ENCODE measurements around the gene TRAF5. TPM values are rescaled to one million over a fixed set of nuclear protein-coding genes. Genes with fewer than 3 reads are reported as not detected.

Gene TRAF5
- total RNA-seq, 1 experiment from 2014 or later, result 22.2 TPM

GRCh38 chr1:211382714-211383480 is 56.3 kb downstream of the TRAF5 start (continued):
- TF ChIP-seq OVOL2 (CRISPR knock-in tag; IDR thresholded peaks at IDR 0.05; ENCODE audit: borderline replicate concordance) (no peak), EMX1 (CRISPR knock-in tag; IDR thresholded peaks at IDR 0.05) (no peak), ZNF416 (CRISPR knock-in tag; IDR thresholded peaks at IDR 0.05) (0 out of 2 replicates have a peak, but pooled peaks have one; percentile 16), HMGA2 (CRISPR knock-in tag; IDR thresholded peaks at IDR 0.05) (no peak), PRRX2 (CRISPR knock-in tag; IDR thresholded peaks at IDR 0.05) (peak; percentile 6; the same call in 1 of the 2 replicates), GTF2I (CRISPR knock-in tag; conservative IDR thresholded peaks at IDR 0.05) (no peak), CBFB (CRISPR knock-in tag; IDR thresholded peaks at IDR 0.05; ENCODE audit: low read depth) (no peak), NR3C1 (CRISPR knock-in tag; conservative IDR thresholded peaks at IDR 0.05; ENCODE audit: low read depth) (no peak), FOXJ3 (CRISPR knock-in tag; IDR thresholded peaks at IDR 0.05; ENCODE audit: borderline replicate concordance) (no peak), NR2C2 (CRISPR knock-in tag; IDR thresholded peaks at IDR 0.05) (no peak; the same call in 1 of the 2 replicates), TP53 (CRISPR knock-in tag; IDR thresholded peaks at IDR 0.05) (peak; percentile 19; the same call in 1 of the 2 replicates), GRHL2 (CRISPR knock-in tag; IDR thresholded peaks at IDR 0.05; ENCODE audit: insufficient replicate concordance, severe bottlenecking) (no peak), NFYB (CRISPR knock-in tag; conservative IDR thresholded peaks at IDR 0.05; ENCODE audit: low read depth) (no peak), E2F1 (CRISPR knock-in tag; IDR thresholded peaks at IDR 0.05) (no peak), ZNF263 (CRISPR knock-in tag; IDR thresholded peaks at IDR 0.05; ENCODE audit: low read depth) (no peak), ARID4B (CRISPR knock-in tag; IDR thresholded peaks at IDR 0.05; ENCODE audit: borderline replicate concordance) (peak; percentile 66; the same call in 1 of the 2 replicates), GABPB1 (CRISPR knock-in tag; IDR thresholded peaks at IDR 0.05) (peak; percentile 45), ZNF671 (CRISPR knock-in tag; IDR thresholded peaks at IDR 0.05) (no peak)
- TF ChIP-seq, protein P1, sequence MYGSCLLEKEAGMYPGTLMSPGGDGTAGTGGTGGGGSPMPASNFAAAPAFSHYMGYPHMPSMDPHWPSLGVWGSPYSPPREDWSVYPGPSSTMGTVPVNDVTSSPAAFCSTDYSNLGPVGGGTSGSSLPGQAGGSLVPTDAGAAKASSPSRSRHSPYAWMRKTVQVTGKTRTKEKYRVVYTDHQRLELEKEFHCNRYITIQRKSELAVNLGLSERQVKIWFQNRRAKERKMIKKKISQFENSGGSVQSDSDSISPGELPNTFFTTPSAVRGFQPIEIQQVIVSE (CRISPR knock-in tag; IDR thresholded peaks at IDR 0.05; ENCODE audit: borderline replicate concordance), result no peak
- TF ChIP-seq, protein P2, sequence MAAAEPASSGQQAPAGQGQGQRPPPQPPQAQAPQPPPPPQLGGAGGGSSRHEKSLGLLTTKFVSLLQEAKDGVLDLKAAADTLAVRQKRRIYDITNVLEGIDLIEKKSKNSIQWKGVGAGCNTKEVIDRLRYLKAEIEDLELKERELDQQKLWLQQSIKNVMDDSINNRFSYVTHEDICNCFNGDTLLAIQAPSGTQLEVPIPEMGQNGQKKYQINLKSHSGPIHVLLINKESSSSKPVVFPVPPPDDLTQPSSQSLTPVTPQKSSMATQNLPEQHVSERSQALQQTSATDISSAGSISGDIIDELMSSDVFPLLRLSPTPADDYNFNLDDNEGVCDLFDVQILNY (CRISPR knock-in tag; IDR thresholded peaks at IDR 0.05), result peak; percentile 60; the same call in 1 of the 2 replicates
- TF ChIP-seq, protein P3, sequence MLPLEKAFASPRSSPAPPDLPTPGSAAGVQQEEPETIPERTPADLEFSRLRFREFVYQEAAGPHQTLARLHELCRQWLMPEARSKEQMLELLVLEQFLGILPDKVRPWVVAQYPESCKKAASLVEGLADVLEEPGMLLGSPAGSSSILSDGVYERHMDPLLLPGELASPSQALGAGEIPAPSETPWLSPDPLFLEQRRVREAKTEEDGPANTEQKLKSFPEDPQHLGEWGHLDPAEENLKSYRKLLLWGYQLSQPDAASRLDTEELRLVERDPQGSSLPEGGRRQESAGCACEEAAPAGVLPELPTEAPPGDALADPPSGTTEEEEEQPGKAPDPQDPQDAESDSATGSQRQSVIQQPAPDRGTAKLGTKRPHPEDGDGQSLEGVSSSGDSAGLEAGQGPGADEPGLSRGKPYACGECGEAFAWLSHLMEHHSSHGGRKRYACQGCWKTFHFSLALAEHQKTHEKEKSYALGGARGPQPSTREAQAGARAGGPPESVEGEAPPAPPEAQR (CRISPR knock-in tag; IDR thresholded peaks at IDR 0.05), result no peak
- TF ChIP-seq, protein P4, sequence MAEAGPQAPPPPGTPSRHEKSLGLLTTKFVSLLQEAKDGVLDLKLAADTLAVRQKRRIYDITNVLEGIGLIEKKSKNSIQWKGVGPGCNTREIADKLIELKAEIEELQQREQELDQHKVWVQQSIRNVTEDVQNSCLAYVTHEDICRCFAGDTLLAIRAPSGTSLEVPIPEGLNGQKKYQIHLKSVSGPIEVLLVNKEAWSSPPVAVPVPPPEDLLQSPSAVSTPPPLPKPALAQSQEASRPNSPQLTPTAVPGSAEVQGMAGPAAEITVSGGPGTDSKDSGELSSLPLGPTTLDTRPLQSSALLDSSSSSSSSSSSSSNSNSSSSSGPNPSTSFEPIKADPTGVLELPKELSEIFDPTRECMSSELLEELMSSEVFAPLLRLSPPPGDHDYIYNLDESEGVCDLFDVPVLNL (CRISPR knock-in tag; IDR thresholded peaks at IDR 0.05; ENCODE audit: borderline replicate concordance, low read depth), result no peak
- TF ChIP-seq, protein P5, sequence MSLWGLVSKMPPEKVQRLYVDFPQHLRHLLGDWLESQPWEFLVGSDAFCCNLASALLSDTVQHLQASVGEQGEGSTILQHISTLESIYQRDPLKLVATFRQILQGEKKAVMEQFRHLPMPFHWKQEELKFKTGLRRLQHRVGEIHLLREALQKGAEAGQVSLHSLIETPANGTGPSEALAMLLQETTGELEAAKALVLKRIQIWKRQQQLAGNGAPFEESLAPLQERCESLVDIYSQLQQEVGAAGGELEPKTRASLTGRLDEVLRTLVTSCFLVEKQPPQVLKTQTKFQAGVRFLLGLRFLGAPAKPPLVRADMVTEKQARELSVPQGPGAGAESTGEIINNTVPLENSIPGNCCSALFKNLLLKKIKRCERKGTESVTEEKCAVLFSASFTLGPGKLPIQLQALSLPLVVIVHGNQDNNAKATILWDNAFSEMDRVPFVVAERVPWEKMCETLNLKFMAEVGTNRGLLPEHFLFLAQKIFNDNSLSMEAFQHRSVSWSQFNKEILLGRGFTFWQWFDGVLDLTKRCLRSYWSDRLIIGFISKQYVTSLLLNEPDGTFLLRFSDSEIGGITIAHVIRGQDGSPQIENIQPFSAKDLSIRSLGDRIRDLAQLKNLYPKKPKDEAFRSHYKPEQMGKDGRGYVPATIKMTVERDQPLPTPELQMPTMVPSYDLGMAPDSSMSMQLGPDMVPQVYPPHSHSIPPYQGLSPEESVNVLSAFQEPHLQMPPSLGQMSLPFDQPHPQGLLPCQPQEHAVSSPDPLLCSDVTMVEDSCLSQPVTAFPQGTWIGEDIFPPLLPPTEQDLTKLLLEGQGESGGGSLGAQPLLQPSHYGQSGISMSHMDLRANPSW (CRISPR knock-in tag; conservative IDR thresholded peaks at IDR 0.05; ENCODE audit: low read depth), result no peak
- TF ChIP-seq, protein P6, sequence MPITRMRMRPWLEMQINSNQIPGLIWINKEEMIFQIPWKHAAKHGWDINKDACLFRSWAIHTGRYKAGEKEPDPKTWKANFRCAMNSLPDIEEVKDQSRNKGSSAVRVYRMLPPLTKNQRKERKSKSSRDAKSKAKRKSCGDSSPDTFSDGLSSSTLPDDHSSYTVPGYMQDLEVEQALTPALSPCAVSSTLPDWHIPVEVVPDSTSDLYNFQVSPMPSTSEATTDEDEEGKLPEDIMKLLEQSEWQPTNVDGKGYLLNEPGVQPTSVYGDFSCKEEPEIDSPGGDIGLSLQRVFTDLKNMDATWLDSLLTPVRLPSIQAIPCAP (CRISPR knock-in tag; IDR thresholded peaks at IDR 0.05), result no peak
- TF ChIP-seq, protein P7, sequence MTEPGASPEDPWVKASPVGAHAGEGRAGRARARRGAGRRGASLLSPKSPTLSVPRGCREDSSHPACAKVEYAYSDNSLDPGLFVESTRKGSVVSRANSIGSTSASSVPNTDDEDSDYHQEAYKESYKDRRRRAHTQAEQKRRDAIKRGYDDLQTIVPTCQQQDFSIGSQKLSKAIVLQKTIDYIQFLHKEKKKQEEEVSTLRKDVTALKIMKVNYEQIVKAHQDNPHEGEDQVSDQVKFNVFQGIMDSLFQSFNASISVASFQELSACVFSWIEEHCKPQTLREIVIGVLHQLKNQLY (CRISPR knock-in tag; IDR thresholded peaks at IDR 0.05), result no peak
